ENCODE measurements around the gene LRRC8C.
"Not testable (repeated sequence)": the region's sequence is repeated elsewhere in the genome, so short reads cannot be mapped to it uniquely, and the experiment has no call there.

The LRRC8C gene

DNA sequence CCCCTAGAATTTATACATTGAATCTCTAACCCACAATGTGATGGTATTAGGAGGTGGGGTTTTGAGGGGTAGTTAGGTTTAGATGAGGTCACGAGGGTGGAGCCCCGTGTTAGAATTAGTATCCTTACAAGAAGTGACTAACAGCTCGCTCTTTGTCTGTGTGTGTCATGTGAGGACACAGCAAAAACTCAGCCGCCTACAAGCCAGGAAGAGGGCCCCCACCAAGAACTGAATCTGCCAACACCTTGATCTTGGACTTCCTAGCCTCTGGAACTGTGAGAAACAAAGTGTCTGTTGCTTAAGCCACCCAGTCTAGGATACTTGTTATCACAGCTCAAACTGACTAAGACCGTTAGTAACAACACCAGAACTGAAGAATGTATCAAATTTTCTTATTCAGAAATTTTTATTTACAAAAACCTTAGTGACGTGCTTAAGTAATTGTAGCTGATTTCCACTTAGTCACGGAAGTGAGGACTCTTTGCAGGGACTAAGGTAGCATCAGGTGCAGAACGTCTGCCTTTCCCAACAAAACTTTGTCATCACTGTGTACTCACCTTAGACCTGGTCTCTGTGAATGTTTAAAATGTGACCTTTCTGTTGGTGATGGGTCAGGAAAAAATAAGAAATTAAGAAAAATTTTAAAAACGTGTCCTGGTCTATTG lies 24.5 kb upstream of the LRRC8C start:
- peak; percentile 50 to 83 for DNase-seq

DNA sequence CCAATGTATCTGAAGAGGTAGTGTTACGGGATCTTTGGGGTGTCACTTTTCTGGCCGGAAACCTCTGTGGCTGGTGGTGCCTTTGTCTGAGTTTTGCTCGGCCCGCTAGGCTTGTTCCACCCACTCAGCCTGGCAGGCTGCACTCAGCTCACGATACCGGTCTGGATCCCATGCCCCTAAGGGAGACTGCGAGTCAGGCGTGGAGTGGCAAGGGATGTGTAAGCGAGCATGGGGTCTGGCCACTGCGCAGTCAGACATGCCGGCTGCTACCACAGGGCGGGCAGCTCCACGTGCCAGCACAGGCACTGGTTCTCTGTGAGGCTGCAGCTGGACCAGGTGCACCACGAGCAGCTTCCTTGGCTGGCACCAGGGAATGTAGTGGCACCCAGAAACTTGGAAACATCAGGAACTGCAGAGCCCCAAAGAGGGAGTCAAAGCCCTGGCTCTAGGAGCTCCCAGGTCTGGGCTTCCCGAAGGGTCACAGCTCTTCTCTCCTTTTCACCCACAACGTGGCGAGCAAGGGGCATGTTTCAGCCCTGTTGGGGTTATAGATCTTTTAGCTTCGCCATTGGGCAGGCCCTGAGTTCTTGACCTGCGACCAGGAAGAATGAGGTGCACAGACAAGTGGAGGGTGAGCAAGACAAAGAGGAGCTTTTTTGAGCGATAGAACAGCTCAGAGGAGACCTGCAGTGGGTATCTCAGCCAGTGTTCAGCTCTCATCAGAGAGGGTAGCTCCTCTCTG lies 23.8 kb upstream of the LRRC8C start:
- DNase-seq = peak; percentile 49 to 54

DNA sequence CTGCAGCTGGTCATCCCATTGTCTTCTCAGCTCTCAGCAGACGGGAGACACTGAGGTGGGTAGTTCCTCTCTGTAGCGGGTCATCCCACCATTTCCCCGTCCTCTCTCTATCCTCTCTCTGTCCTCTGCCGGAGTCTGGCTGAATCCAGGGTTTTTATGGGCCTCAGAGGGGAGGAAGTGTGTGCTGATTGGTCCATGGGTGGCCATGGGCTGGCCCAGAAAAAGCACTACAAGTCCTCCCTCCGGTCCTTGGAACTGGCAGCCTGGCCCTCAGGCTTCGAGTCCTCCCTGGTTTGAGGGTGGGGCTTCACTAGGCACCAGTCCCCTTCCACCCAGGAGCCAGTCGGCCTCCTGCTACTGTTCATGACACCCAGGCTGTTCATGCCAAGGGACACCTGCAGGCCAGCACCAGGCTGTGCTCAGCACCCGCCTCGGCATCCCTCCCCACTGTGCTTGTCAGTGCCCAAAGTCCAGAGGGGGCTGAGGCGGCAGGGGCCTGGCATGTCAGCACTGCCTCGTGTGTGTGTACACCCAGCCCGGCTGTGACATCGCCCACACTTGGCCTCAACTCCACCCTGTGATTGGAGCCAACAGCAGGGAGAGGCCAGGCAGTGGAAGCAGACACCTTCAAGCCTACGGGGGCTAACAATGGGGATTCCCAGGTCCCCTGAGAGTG lies 23.0 kb upstream of the LRRC8C start:
- DNase-seq = peak in 1 of 2 experiments; percentile 30

GRCh38 chr1:89610457-89611011 lies 22.4 kb upstream of the LRRC8C start:
- DNase-seq = peak in 1 of 2 experiments; percentile 28

DNA sequence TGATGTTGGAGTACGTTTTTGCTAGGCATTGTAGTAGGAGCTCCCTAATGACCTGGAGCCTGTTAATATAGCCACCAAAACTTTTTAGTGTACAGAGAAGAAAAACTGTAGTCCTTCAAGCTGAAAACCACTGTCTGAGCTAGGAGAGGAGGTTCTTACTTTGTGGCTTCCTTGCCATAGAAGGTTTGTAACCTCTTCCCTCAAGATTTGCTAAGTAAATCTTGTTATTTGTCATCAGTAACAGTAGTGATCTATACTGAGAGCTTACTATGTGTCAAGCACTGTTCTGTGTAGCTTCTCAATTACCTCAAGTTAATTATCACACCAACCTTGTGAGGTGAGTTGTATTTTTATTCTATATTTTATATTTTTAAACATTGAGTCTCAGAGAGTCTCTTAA lies 21.2 kb upstream of the LRRC8C start:
- no peak for DNase-seq

GRCh38 chr1:89613928-89614327 lies 19.0 kb upstream of the LRRC8C start:
- no peak for DNase-seq

GRCh38 chr1:89615676-89616598 lies 17.0 kb upstream of the LRRC8C start:
- DNase-seq = peak in 1 of 2 experiments; percentile 12

- no peak for DNase-seq
Measured at GRCh38 chr1:89616844-89617627, 15.9 kb upstream of the LRRC8C start.

DNA sequence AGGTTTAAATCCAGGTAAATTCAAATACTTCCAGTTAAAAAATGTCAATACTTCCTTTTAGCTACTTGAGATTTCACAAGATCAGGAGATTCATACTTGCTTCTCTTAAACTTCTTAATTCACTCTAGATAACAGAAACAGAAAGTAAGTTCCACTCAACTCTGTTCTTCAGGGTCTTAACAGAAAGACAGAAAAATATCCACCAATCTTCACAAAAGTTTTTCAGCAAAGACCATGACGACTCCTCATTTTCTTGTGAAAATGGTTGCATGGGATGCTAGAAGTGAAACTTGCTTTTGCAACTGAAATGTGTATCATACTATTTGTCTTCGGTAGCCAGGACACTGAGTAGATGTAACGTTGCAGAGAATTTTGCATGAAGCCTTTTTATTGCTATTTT lies 12.3 kb upstream of the LRRC8C start:
- no peak for DNase-seq

DNA sequence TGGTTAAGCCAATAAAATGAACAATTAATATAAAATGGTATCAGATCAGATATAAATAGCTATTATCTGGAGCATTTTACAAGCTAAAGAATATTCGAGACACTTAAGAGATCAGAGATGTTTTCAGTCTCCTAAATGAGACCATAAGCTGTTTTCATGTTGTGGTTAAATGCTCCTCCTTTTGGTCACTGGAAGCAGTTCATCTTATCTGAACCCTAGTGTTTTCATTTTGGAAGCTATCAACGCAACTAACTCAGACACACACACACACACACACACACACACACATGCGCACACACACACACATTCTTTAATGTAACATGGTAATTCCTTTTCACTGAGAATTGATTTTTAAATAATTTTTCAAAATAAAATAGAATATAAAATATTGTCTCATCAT lies 10.0 kb upstream of the LRRC8C start:
- no peak for DNase-seq

- DNase-seq = no peak
Measured at GRCh38 chr1:89624314-89624713, 8.6 kb upstream of the LRRC8C start.

GRCh38 chr1:89624715-89625323 lies 8.1 kb upstream of the LRRC8C start:
- DNase-seq = no peak

DNA sequence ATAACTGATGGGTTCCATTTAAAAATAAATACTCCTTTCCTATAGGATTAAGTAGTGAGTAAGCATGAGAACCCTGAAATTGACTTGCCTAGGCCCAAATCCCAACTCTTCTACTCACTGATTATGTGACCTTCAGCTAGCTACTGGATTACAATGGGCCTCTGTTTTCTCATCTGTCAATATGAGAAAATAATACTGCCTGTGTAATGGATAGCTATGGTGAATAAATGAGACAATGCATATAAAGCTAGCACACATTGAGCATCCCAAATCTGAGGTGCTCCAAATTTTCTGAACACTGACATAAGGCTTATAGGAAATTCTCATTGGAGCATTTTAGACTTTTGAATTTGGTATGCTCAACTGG lies 5.3 kb upstream of the LRRC8C start:
- DNase-seq = no peak

GRCh38 chr1:89629146-89629545 lies 3.8 kb upstream of the LRRC8C start:
- no peak for DNase-seq

- DNase-seq = not testable (repeated sequence)
Measured at GRCh38 chr1:89629600-89629999, 3.3 kb upstream of the LRRC8C start.

DNA sequence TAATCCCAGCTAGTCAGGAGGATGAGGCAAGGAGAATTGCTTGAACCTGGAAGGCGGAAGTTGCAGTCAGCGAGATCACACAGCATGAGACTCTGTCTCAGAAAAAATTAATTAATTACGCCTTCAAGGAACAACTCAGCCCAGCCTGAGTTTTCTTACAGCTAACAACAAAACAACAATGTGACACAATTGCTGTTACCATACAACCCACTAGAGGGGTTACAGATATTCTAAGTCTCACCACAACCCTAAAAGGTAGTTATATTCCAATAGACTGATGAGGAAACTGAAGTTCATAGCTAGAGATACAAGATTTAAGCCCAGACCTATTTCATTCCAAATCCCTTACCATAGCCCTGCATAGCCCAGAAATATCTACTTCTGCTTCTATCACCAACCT lies 2.9 kb upstream of the LRRC8C start:
- no peak for DNase-seq

- no peak for DNase-seq
Measured at GRCh38 chr1:89631816-89632656, 884 bp upstream of the LRRC8C start.

- DNase-seq = peak; percentile 46 to 52
Measured at GRCh38 chr1:89633248-89633799, 404 bp downstream of the LRRC8C start.

DNA sequence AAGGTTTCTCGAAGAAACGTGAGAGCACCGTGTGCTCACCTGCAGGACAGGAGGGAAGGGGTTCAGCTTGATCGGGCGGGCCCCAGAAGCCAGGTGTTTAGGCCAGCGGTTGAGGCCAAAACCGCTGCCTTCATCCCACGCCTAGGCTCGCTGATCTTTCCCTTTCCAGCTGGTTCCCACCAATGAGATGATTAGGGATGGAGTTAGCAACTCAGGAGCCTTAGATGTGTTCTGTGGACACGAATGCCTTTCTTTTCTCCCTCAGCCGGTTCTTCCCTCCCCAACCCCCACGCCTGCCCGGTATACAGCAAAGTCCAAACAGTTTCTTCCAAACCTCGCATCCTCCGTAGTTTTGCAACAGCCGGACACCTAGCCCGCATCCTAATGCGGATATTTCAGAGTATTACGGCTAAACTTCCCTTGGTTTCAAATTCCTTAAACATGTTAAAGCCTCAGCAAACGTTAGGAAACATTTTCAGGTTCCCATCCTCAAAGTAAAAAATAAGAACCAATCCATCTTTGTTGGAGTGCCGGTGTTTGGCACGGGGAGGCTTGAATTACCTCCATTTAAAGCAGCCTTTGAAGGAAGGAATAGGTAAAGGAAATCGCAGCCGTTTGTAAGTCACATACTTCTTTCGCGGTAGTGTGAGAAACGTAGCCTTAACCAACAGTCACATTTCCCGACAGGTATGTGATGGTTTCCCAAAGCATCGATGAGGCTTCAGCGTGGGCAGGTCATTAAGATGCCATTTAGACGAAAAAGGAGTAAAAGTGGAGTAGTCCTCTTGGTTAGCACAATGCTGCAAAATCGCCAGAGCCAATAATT lies 1.1 kb downstream of the LRRC8C start:
- peak; percentile 32 to 61 for DNase-seq

All from stimulated activated CD4-positive, alpha-beta T cell treated with anti-CD3 and anti-CD28 coated beads, Interleukin-4, amount 100 ng/mL, for 4 hours (primary cell).